H1 (cell line): ENCODE data around the gene MGME1. TPM values are rescaled to one million over a fixed set of nuclear protein-coding genes. Genes with fewer than 3 reads are reported as not detected.

ENCODE experiments used
- ATF3 ChIP-seq: IDR thresholded peaks from 2 replicates; pipeline ENCODE4 v1.6.1; 2011; ENCODE audit warnings: low read depth, mild to moderate bottlenecking, low read length; ENCODE audit not compliant: insufficient read depth
- CHD7 ChIP-seq: fragments of 300-600 bp; sonication (generic); IDR thresholded peaks from 2 replicates; pipeline ENCODE4 v1.7.1; 2012; ENCODE audit warnings: low read length, moderate library complexity, mild to moderate bottlenecking, inconsistent platforms; ENCODE audit not compliant: insufficient replicate concordance
- polyA plus RNA-seq, 7 experiments: library from polyadenylated mRNA; depleted of rRNA in 3 of 7; stranded (reverse) in 5 of 7; unstranded in 2 of 7; fragments of >200 nt in 5 of 7; fragments of 200-250 nt in 2 of 7; gene quantifications; 1 replicate in 5 of 7; 2 replicates in 1 of 7; 4 replicates in 1 of 7; pipeline versions ENCODE4 v1.2.1 to v1.2.3, GENCODE V29; 2011 to 2013; ENCODE audit warnings: missing spikeins in 2 of 7, mixed read lengths in 2 of 7
- total RNA-seq: library from RNA; stranded (reverse); fragmentation: NEBNext Ultra II Directional; extraction: Animal tissue kit (Norgen Biotek cat#: 25700); gene quantifications from 2 replicates; pipeline ENCODE4 v1.2.1, GENCODE V29; 2021

Gene MGME1
- total and polyA plus RNA-seq, 2 of the 8 experiments (the other 6 are each of a cell fraction or from before 2014, with no cell fraction given): 27.7 to 59.0 TPM

GRCh38 chr20:18024606-18025127 is 55.8 kb downstream of the MGME1 start (continued):
- TF ChIP-seq CHD7 (no peak), ATF3 (no peak)
